Endodermal cell (in vitro differentiated cells): Measurements from ENCODE around the gene KPRP. TPM values are rescaled to one million over a fixed set of nuclear protein-coding genes. Genes with fewer than 3 reads are reported as not detected.

ENCODE experiments used
- DNase-seq: peaks from one replicate; pipeline ENCODE4 v3.0.0-alpha.2; 2017
- H3K27ac ChIP-seq: 2 replicates; pipeline ENCODE4 v1.5.1; 2013; ENCODE audit warnings: mild to moderate bottlenecking, low read depth, low read length, moderate library complexity
- H3K27me3 ChIP-seq: 2 replicates; pipeline ENCODE4 v1.6.1; 2013; ENCODE audit warnings: mild to moderate bottlenecking, low read length, moderate library complexity; ENCODE audit not compliant: insufficient read depth, control insufficient read depth, poor library complexity, severe bottlenecking
- H3K36me3 ChIP-seq: 2 replicates; pipeline ENCODE4 v1.7.0; 2013; ENCODE audit warnings: mild to moderate bottlenecking, low read length, moderate library complexity; ENCODE audit not compliant: control insufficient read depth, insufficient read depth
- H3K4me1 ChIP-seq: one replicate; pipeline ENCODE4 v1.7.0; 2013; ENCODE audit warnings: low read length; ENCODE audit not compliant: control insufficient read depth, insufficient read depth
- H3K4me3 ChIP-seq: 2 replicates; pipeline ENCODE4 v1.5.1; 2013; ENCODE audit warnings: mild to moderate bottlenecking, low read length, moderate library complexity
- H3K9ac ChIP-seq: 2 replicates; pipeline ENCODE4 v1.6.1; 2013; ENCODE audit warnings: mild to moderate bottlenecking, low read length, moderate library complexity; ENCODE audit not compliant: poor library complexity, severe bottlenecking; ENCODE audit errors: extremely low read depth
- H3K9me3 ChIP-seq: 2 replicates; pipeline ENCODE4 v1.6.1; 2013; ENCODE audit warnings: mild to moderate bottlenecking, low read length, moderate library complexity; ENCODE audit not compliant: control insufficient read depth
- H3K27ac Mint-ChIP-seq: 2 replicates; pipeline ENCODE4 v1.8.0; 2020; ENCODE audit warnings: mixed read lengths
- H3K27me3 Mint-ChIP-seq: 2 replicates; pipeline ENCODE4 v1.8.0; 2021; ENCODE audit warnings: mild to moderate bottlenecking, mixed read lengths; ENCODE audit not compliant: insufficient read depth
- H3K36me3 Mint-ChIP-seq: 2 replicates; pipeline ENCODE4 v1.8.0; 2020; ENCODE audit warnings: low read depth, mixed read lengths
- H3K4me1 Mint-ChIP-seq: 2 replicates; pipeline ENCODE4 v1.8.0; 2020; ENCODE audit warnings: mixed read lengths
- H3K4me3 Mint-ChIP-seq: 2 replicates; pipeline ENCODE4 v1.8.0; 2020; ENCODE audit warnings: mild to moderate bottlenecking, moderate library complexity, mixed read lengths
- H3K9me3 Mint-ChIP-seq: 2 replicates; pipeline ENCODE4 v1.8.0; 2020; ENCODE audit warnings: mild to moderate bottlenecking, mixed read lengths
- CTCF ChIP-seq: fragments of 200-600 bp; sonication (generic); conservative IDR thresholded peaks from 2 replicates; pipeline ENCODE4 v1.5.0; 2021; ENCODE audit warnings: antibody characterized with exemption, mild to moderate bottlenecking
- WGBS, 2 experiments: methylation state at CpG; one replicate each; pipeline versions ENCODE4 v1.1.5 to v1.1.7; 2013; ENCODE audit warnings: missing lambda C conversion rate in 2 of 2, mixed read lengths in 1 of 2; ENCODE audit not compliant: insufficient coverage in 1 of 2, insufficient read length in 1 of 2; 5-methylcytosine and 5-hydroxymethylcytosine counted together
- long read RNA-seq, 4 experiments: library from polyadenylated mRNA in 2 of 4; library from RNA in 1 of 4; library from capped mRNA in 1 of 4; stranded (forward) in 3 of 4; unstranded in 1 of 4; transcript quantifications; one replicate each; pipeline ENCODE4 v2.0.0, GENCODE V29; 2020 to 2021; ENCODE audit warnings: inconsistent platforms in 1 of 4
- polyA plus RNA-seq, 2 experiments: library from polyadenylated mRNA; stranded (reverse); fragments of 50-300 nt; gene quantifications; one replicate each; pipeline ENCODE4 v1.2.3, GENCODE V29; 2013
- total RNA-seq, 2 donors: library from RNA; stranded (reverse); fragmentation: NEBNext Ultra II Directional in 1 of 2; extraction: Animal tissue kit (Norgen Biotek cat#: 25700) in 1 of 2; gene quantifications; 2 replicates in 1 of 2; 3 replicates in 1 of 2; pipeline ENCODE4 v1.2.1, GENCODE V29; 2021

Gene KPRP
- total RNA-seq = not detected
- polyA plus RNA-seq (2013, experiment 1 of 2) = not detected
- not detected for polyA plus RNA-seq (2013, experiment 2 of 2)
- long read RNA-seq, experiment 1 = 0 reads
- long read RNA-seq, experiment 2 = 0 reads
- long read RNA-seq, experiment 3 = 0 reads
- long read RNA-seq, experiment 4 = 0 reads

GRCh38 chr1:152757747-152758146 lies at the start of gene KPRP:
Gene KPRP, plus strand, starts transcription at chr1:152758025. Its CDS starts 1,564 bp downstream, at chr1:152759589.
- Mint-ChIP-seq H3K27me3 (no peaks in the 10 kb centered on the region), H3K36me3 (peaks cover 3% of the 10 kb centered on the region), H3K9me3 (peaks cover 94% of the 10 kb centered on the region), H3K4me1 (no peaks in the 10 kb centered on the region), H3K4me3 (no peak within 1 kb of the TSS), H3K27ac (no peak within 1 kb of the TSS)
- TF ChIP-seq CTCF = no peak
- Histone ChIP-seq H3K27ac (no peak within 1 kb of the TSS), H3K36me3 (no peaks in the 10 kb centered on the region), H3K4me3 (no peak within 1 kb of the TSS), H3K4me1 (no peaks in the 10 kb centered on the region), H3K9ac (no peak within 1 kb of the TSS), H3K27me3 (no peaks in the 10 kb centered on the region), H3K9me3 (peaks cover 62% of the 10 kb centered on the region)
- no peak for DNase-seq
- 56 to 78% methylated on average over 3 to 6 of the region's 6 CpGs for WGBS, 2 experiments

GRCh38 chr1:152718238-152718637 lies 39.6 kb upstream of the KPRP start:
- peaks cover 87% of the 10 kb centered on the region for H3K9me3 ChIP-seq
- no peaks in the 10 kb centered on the region for H3K27me3 ChIP-seq
- no peak overlapping the region for H3K9ac ChIP-seq
- no peak overlapping the region for H3K4me3 ChIP-seq
- H3K36me3 Mint-ChIP-seq = peaks cover 3% of the 10 kb centered on the region
- no peak for DNase-seq
- H3K4me1 Mint-ChIP-seq = no peaks in the 10 kb centered on the region
- no peak for TF ChIP-seq CTCF
- peaks cover 96% of the 10 kb centered on the region for H3K9me3 Mint-ChIP-seq
- H3K4me1 ChIP-seq = no peaks in the 10 kb centered on the region
- H3K27ac ChIP-seq = no peak overlapping the region
- H3K36me3 ChIP-seq = no peaks in the 10 kb centered on the region
- H3K4me3 Mint-ChIP-seq = no peak overlapping the region
- no peaks in the 10 kb centered on the region for H3K27me3 Mint-ChIP-seq
- H3K27ac Mint-ChIP-seq = no peak overlapping the region

GRCh38 chr1:152725261-152725660 lies 32.6 kb upstream of the KPRP start:
- Mint-ChIP-seq H3K9me3 (peaks cover 92% of the 10 kb centered on the region), H3K4me3 (no peak overlapping the region), H3K36me3 (no peaks in the 10 kb centered on the region), H3K27me3 (no peaks in the 10 kb centered on the region), H3K27ac (no peak overlapping the region), H3K4me1 (no peaks in the 10 kb centered on the region)
- Histone ChIP-seq H3K9me3 (peaks cover 80% of the 10 kb centered on the region), H3K27me3 (no peaks in the 10 kb centered on the region), H3K4me1 (no peaks in the 10 kb centered on the region), H3K4me3 (no peak overlapping the region), H3K36me3 (no peaks in the 10 kb centered on the region), H3K27ac (no peak overlapping the region), H3K9ac (no peak overlapping the region)
- DNase-seq = no peak
- TF ChIP-seq CTCF = no peak
